H1 (cell line): Measurements from ENCODE around the gene ZNF280B. TPM values are rescaled to one million over a fixed set of nuclear protein-coding genes. Genes with fewer than 3 reads are reported as not detected.

Experiments used
- CTCF ChIA-PET: fragments of 300-600 bp; sonication (Branson Sonifier 250); formaldehyde crosslinking; loops from one replicate; lab custom pipeline; 2021; ENCODE audit not compliant: partially characterized antibody; lab: Charles Lee
- POLR2A ChIA-PET: fragments of 300-600 bp; sonication (Branson Sonifier 250); formaldehyde crosslinking; loops from one replicate; lab custom pipeline; 2021; ENCODE audit warnings: inconsistent platforms; ENCODE audit not compliant: partially characterized antibody; lab: Charles Lee
- DNase-seq, 2 experiments: peaks; one replicate each; pipeline versions ENCODE4 v3.0.0 to v3.0.0-alpha.2; 2010 to 2022; ENCODE audit warnings: low spot score in 2 of 2, low read depth in 1 of 2, mixed read lengths in 1 of 2
- FAIRE-seq: peaks from 2 replicates; lab custom pipeline; 2011; peaks lifted over from hg19 to GRCh38; lab: Jason Lieb, UNC
- H2AFZ ChIP-seq: 2 replicates; pipeline ENCODE4 v1.8.1; 2012; ENCODE audit warnings: low read length, inconsistent platforms
- H2AK5ac ChIP-seq: 2 replicates; pipeline ENCODE4 v1.6.1; 2013; ENCODE audit warnings: low read depth, low read length
- H2BK120ac ChIP-seq: replicated peaks from 2 replicates; pipeline ENCODE3; 2013; ENCODE audit warnings: low read depth, low read length, inconsistent platforms
- H2BK12ac ChIP-seq: 2 replicates; pipeline ENCODE4 v1.6.1; 2013; ENCODE audit warnings: low read depth, low read length
- H2BK15ac ChIP-seq: 2 replicates; pipeline ENCODE4 v1.6.1; 2013; ENCODE audit warnings: low read length
- H2BK20ac ChIP-seq: 2 replicates; pipeline ENCODE4 v1.6.1; 2013; ENCODE audit warnings: low read length
- H2BK5ac ChIP-seq: 2 replicates; pipeline ENCODE4 v1.6.1; 2013; ENCODE audit warnings: low read depth, low read length
- H3K14ac ChIP-seq: 2 replicates; pipeline ENCODE4 v1.6.1; 2013; ENCODE audit warnings: inconsistent platforms; ENCODE audit not compliant: insufficient read length
- H3K18ac ChIP-seq: 2 replicates; pipeline ENCODE4 v1.6.1; 2013; ENCODE audit warnings: low read length; ENCODE audit errors: extremely low read depth
- H3K23ac ChIP-seq: 2 replicates; pipeline ENCODE4 v1.6.1; 2013; ENCODE audit warnings: inconsistent platforms; ENCODE audit not compliant: insufficient read length
- H3K23me2 ChIP-seq: 2 replicates; pipeline ENCODE4 v1.6.1; 2013; ENCODE audit warnings: low read depth, low read length
- H3K27ac ChIP-seq: 2 replicates; pipeline ENCODE4 v1.6.1; 2011; ENCODE audit warnings: low read depth, low read length, inconsistent platforms
- H3K27me3 ChIP-seq, 4 experiments: replicated peaks in 1 of 4; 1 replicate in 1 of 4; 2 replicates in 3 of 4; pipeline versions ENCODE4 v1.6.1 to v1.8.1; 2011 to 2013; ENCODE audit warnings: low read length in 3 of 4, mild to moderate bottlenecking in 3 of 4, inconsistent platforms in 2 of 4, mixed read lengths in 2 of 4, moderate library complexity in 1 of 4; ENCODE audit not compliant: control insufficient read depth in 3 of 4, insufficient read depth in 3 of 4; ENCODE audit errors: extremely low read depth in 1 of 4
- H3K36me3 ChIP-seq, 4 experiments: 2 replicates each; pipeline versions ENCODE4 v1.6.1 to v1.8.1; 2011 to 2013; ENCODE audit warnings: mild to moderate bottlenecking in 4 of 4, low read length in 3 of 4, moderate library complexity in 2 of 4, control low read depth in 1 of 4, inconsistent platforms in 1 of 4; ENCODE audit not compliant: insufficient read depth in 4 of 4, control insufficient read depth in 2 of 4
- H3K4ac ChIP-seq: replicated peaks from 2 replicates; pipeline ENCODE3; 2013; ENCODE audit warnings: low read length, low read depth, mixed read lengths, inconsistent platforms; ENCODE audit not compliant: insufficient read length
- H3K4me1 ChIP-seq, 4 experiments: replicated peaks in 1 of 4; 1 replicate in 1 of 4; 2 replicates in 3 of 4; pipeline versions ENCODE4 v1.6.1 to v1.8.1; 2011 to 2013; ENCODE audit warnings: low read length in 3 of 4, inconsistent platforms in 2 of 4, mixed read lengths in 1 of 4; ENCODE audit not compliant: insufficient read depth in 4 of 4, control insufficient read depth in 3 of 4
- H3K4me2 ChIP-seq, 2 experiments: 2 replicates each; pipeline versions ENCODE4 v1.6.1 to v1.8.1; 2011 to 2013; ENCODE audit warnings: low read depth in 2 of 2, low read length in 2 of 2, control low read depth in 1 of 2, inconsistent platforms in 1 of 2, mild to moderate bottlenecking in 1 of 2; ENCODE audit not compliant: insufficient read depth in 1 of 2
- H3K4me3 ChIP-seq, 4 experiments: fragments of 200-600, 300-600 bp in 1 of 4; sonication (generic), shearing (Covaris generic), sonication (Bioruptor Twin) in 1 of 4; 2 replicates each; pipeline versions ENCODE4 v1.5.1 to v1.8.1; 2011 to 2016; ENCODE audit warnings: low read length in 4 of 4, low read depth in 3 of 4, control low read depth in 2 of 4, inconsistent platforms in 2 of 4, mild to moderate bottlenecking in 2 of 4, mixed read lengths in 1 of 4, moderate library complexity in 1 of 4; ENCODE audit not compliant: insufficient read depth in 2 of 4; ENCODE audit errors: extremely low read depth in 1 of 4
- H3K56ac ChIP-seq: replicated peaks from 2 replicates; pipeline ENCODE3; 2013; ENCODE audit warnings: low read depth, mild to moderate bottlenecking, mixed read lengths, low read length, inconsistent platforms; ENCODE audit not compliant: insufficient read length
- H3K79me1 ChIP-seq: 2 replicates; pipeline ENCODE4 v1.6.1; 2013; ENCODE audit warnings: low read depth, low read length, control low read depth
- H3K79me2 ChIP-seq, 2 experiments: 2 replicates each; pipeline versions ENCODE4 v1.6.1 to v1.8.1; 2012 to 2013; ENCODE audit warnings: low read length in 2 of 2, mild to moderate bottlenecking in 2 of 2, inconsistent platforms in 1 of 2; ENCODE audit not compliant: insufficient read depth in 2 of 2, control insufficient read depth in 1 of 2
- H3K9ac ChIP-seq, 4 experiments: replicated peaks in 1 of 4; 1 replicate in 1 of 4; 2 replicates in 3 of 4; pipeline versions ENCODE4 v1.6.1 to v1.8.1; 2011 to 2013; ENCODE audit warnings: low read depth in 3 of 4, low read length in 3 of 4, control low read depth in 2 of 4, mild to moderate bottlenecking in 2 of 4, moderate library complexity in 2 of 4, inconsistent platforms in 1 of 4; ENCODE audit errors: extremely low read depth in 1 of 4
- H3K9me3 ChIP-seq, 2 experiments: 2 replicates each; pipeline versions ENCODE4 v1.6.1 to v1.8.1; 2012 to 2013; ENCODE audit warnings: mild to moderate bottlenecking in 2 of 2, moderate library complexity in 2 of 2, control low read depth in 1 of 2, inconsistent platforms in 1 of 2, low read depth in 1 of 2, low read length in 1 of 2, mixed read lengths in 1 of 2; ENCODE audit not compliant: insufficient read depth in 2 of 2
- H4K20me1 ChIP-seq, 2 experiments: replicated peaks in 1 of 2; 2 replicates each; pipeline versions ENCODE3 to v1.8.1; 2011 to 2013; ENCODE audit warnings: inconsistent platforms in 2 of 2, low read length in 2 of 2, mild to moderate bottlenecking in 1 of 2; ENCODE audit not compliant: insufficient read depth in 2 of 2, control insufficient read depth in 1 of 2
- H4K5ac ChIP-seq: 2 replicates; pipeline ENCODE4 v1.6.1; 2013; ENCODE audit warnings: low read length, low read depth, mixed read lengths, inconsistent platforms; ENCODE audit not compliant: insufficient read length
- H4K8ac ChIP-seq: 2 replicates; pipeline ENCODE4 v1.8.0; 2013; ENCODE audit warnings: mild to moderate bottlenecking, moderate library complexity, low read length, inconsistent platforms; ENCODE audit not compliant: insufficient read depth; ENCODE audit errors: extremely low read depth
- H4K91ac ChIP-seq: replicated peaks from 2 replicates; pipeline ENCODE3; 2013; ENCODE audit warnings: low read length, mixed read lengths, inconsistent platforms; ENCODE audit not compliant: insufficient read length
- BRCA1 ChIP-seq: IDR thresholded peaks from 2 replicates; pipeline ENCODE4 v1.6.1; 2012; ENCODE audit warnings: low read depth, low read length, improper control_type of control experiment
- CBX5 ChIP-seq: fragments of 300-800, 300-1000 bp; sonication (generic); IDR thresholded peaks from 2 replicates; pipeline ENCODE4 v1.7.1; 2016; ENCODE audit warnings: antibody characterized with exemption, low read length, low read depth
- CHD1 ChIP-seq: IDR thresholded peaks from 2 replicates; pipeline ENCODE4 v1.6.1; 2012; ENCODE audit warnings: low read depth, low read length, improper control_type of control experiment
- CREB1 ChIP-seq: IDR thresholded peaks from 2 replicates; pipeline ENCODE4 v1.6.1; 2012; ENCODE audit warnings: inconsistent platforms
- CTBP2 ChIP-seq: IDR thresholded peaks from 2 replicates; pipeline ENCODE4 v1.7.0; 2011; ENCODE audit warnings: borderline replicate concordance, mild to moderate bottlenecking, moderate library complexity, mixed read lengths, low read length; ENCODE audit not compliant: insufficient read depth, insufficient read length
- GABPA ChIP-seq: IDR thresholded peaks from 2 replicates; pipeline ENCODE4 v1.6.1; 2011; ENCODE audit warnings: mild to moderate bottlenecking, low read length, moderate library complexity, borderline replicate concordance; ENCODE audit not compliant: insufficient read depth
- GTF2F1 ChIP-seq: IDR thresholded peaks from 2 replicates; pipeline ENCODE4 v1.6.1; 2012; ENCODE audit warnings: low read depth, low read length, improper control_type of control experiment, borderline replicate concordance
- NANOG ChIP-seq: IDR thresholded peaks from 2 replicates; pipeline ENCODE4 v1.6.1; 2011; ENCODE audit warnings: low read length, low read depth, mild to moderate bottlenecking, inconsistent platforms; ENCODE audit not compliant: insufficient read depth, poor library complexity, severe bottlenecking
- POLR2A ChIP-seq, 2 experiments: IDR thresholded peaks; 1 replicate in 1 of 2; 2 replicates in 1 of 2; pipeline ENCODE4 v1.6.1; 2011; ENCODE audit warnings: low read depth in 2 of 2, low read length in 2 of 2, mild to moderate bottlenecking in 2 of 2; ENCODE audit errors: control extremely low read depth in 1 of 2
- RFX5 ChIP-seq: IDR thresholded peaks from 2 replicates; pipeline ENCODE4 v1.6.1; 2011; ENCODE audit warnings: low read depth, low read length, improper control_type of control experiment, borderline replicate concordance
- TAF1 ChIP-seq: IDR thresholded peaks from 2 replicates; pipeline ENCODE4 v1.6.1; 2011; ENCODE audit warnings: mild to moderate bottlenecking, low read depth, low read length
- TEAD4 ChIP-seq: IDR thresholded peaks from 2 replicates; pipeline ENCODE4 v1.6.1; 2012; ENCODE audit warnings: low read depth, low read length, inconsistent platforms, mixed read lengths
- polyA plus RNA-seq, 7 experiments: library from polyadenylated mRNA; depleted of rRNA in 3 of 7; stranded (reverse) in 5 of 7; unstranded in 2 of 7; fragments of >200 nt in 5 of 7; fragments of 200-250 nt in 2 of 7; gene quantifications; 1 replicate in 5 of 7; 2 replicates in 1 of 7; 4 replicates in 1 of 7; pipeline versions ENCODE4 v1.2.1 to v1.2.3, GENCODE V29; 2011 to 2013; ENCODE audit warnings: missing spikeins in 2 of 7, mixed read lengths in 2 of 7
- total RNA-seq: library from RNA; stranded (reverse); fragmentation: NEBNext Ultra II Directional; extraction: Animal tissue kit (Norgen Biotek cat#: 25700); gene quantifications from 2 replicates; pipeline ENCODE4 v1.2.1, GENCODE V29; 2021
- TF ChIP-seq, protein P1 (sequence below): IDR thresholded peaks from 2 replicates; pipeline ENCODE4 v1.6.1; 2011; ENCODE audit warnings: low read length, improper control_type of control experiment
- TF ChIP-seq, protein P2 (sequence below): IDR thresholded peaks from 2 replicates; pipeline ENCODE4 v1.6.1; 2012; ENCODE audit warnings: inconsistent platforms

The ZNF280B gene
- total and polyA plus RNA-seq, 2 of the 8 experiments (the other 6 are each of a cell fraction or from before 2014, with no cell fraction given), result 4.8 to 11.7 TPM

DNA sequence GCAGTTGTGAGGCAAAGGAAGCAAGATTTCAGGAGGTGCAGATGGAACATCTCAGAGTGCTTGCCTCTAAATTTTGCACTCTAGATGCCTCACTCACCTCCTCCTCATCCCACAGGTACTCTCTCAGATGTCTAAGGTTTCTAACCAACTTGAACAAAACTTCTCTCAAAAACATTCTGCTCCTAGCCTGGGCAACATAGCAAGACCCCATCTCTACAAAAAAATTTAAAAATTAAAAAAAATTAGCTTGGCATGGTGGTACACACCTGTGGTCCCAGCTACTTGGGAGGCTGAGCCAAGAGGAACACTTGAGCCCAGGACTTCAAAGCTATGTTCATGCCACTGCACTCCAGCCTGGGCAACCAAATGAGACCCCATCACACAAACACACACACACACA lies 7.3 kb upstream of the ZNF280B start:
- Histone ChIP-seq H3K4me1 (no peaks in the 10 kb centered on the region), H3K14ac (no peak overlapping the region), H2AFZ (no peak overlapping the region), H3K56ac (no peak overlapping the region), H4K91ac (no peak overlapping the region), H3K36me3 (no peaks in the 10 kb centered on the region), H2BK15ac (no peak overlapping the region), H4K5ac (no peak overlapping the region), H3K27ac (no peak overlapping the region), H2AK5ac (no peak overlapping the region), H4K8ac (no peak overlapping the region; the same call in 1 of the 2 replicates), H3K4ac (no peak overlapping the region), H2BK120ac (no peak overlapping the region), H3K23me2 (no peaks in the 10 kb centered on the region; the same call in 1 of the 2 replicates), H3K9me3 (peaks cover 0 to 8% of the 10 kb centered on the region in 2 experiments; a peak in 3 of 4 replicates), H2BK20ac (no peak overlapping the region), H3K4me3 (no peak overlapping the region), H3K27me3 (peaks cover 2 to 43% (median 20%) of the 10 kb centered on the region in 4 experiments; a peak in 5 of 7 replicates), H2BK12ac (no peak overlapping the region), H4K20me1 (no peaks in the 10 kb centered on the region), H2BK5ac (no peak overlapping the region), H3K79me2 (no peaks in the 10 kb centered on the region), H3K4me2 (no peak overlapping the region), H3K23ac (no peak overlapping the region), H3K9ac (no peak overlapping the region), H3K18ac (no peak overlapping the region), H3K79me1 (no peaks in the 10 kb centered on the region)
- CTCF ChIA-PET, result interaction anchor here (0.9 kb wide), 1 partner anchor 52 kb away, joined by 3 read pairs; no protein-coding TSS in a partner anchor
- DNase-seq, result no peak
- TF ChIP-seq POLR2A (IDR thresholded peaks at IDR 0.05; ENCODE audit: control extremely low read depth in 1 of 2, low read depth in 2 of 2, low read length in 2 of 2) (no peak), CHD1 (no peak), NANOG (no peak), CREB1 (no peak), GABPA (no peak), CBX5 (no peak), TEAD4 (no peak), CTBP2 (no peak), BRCA1 (no peak), GTF2F1 (no peak), RFX5 (no peak), TAF1 (no peak)
- TF ChIP-seq, protein P1, sequence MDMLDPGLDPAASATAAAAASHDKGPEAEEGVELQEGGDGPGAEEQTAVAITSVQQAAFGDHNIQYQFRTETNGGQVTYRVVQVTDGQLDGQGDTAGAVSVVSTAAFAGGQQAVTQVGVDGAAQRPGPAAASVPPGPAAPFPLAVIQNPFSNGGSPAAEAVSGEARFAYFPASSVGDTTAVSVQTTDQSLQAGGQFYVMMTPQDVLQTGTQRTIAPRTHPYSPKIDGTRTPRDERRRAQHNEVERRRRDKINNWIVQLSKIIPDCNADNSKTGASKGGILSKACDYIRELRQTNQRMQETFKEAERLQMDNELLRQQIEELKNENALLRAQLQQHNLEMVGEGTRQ, result no peak
- TF ChIP-seq, protein P2, sequence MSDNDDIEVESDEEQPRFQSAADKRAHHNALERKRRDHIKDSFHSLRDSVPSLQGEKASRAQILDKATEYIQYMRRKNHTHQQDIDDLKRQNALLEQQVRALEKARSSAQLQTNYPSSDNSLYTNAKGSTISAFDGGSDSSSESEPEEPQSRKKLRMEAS, result no peak
- no peak for FAIRE-seq
- POLR2A ChIA-PET, result no interaction called here
